Measurements from ENCODE around the gene SLC38A8. TPM values are rescaled to one million over a fixed set of nuclear protein-coding genes. Genes with fewer than 3 reads are reported as not detected.

SLC38A8 gene
- polyA plus RNA-seq, 2 of the 4 experiments (the other 2 are of a cell fraction) = not detected

DNA sequence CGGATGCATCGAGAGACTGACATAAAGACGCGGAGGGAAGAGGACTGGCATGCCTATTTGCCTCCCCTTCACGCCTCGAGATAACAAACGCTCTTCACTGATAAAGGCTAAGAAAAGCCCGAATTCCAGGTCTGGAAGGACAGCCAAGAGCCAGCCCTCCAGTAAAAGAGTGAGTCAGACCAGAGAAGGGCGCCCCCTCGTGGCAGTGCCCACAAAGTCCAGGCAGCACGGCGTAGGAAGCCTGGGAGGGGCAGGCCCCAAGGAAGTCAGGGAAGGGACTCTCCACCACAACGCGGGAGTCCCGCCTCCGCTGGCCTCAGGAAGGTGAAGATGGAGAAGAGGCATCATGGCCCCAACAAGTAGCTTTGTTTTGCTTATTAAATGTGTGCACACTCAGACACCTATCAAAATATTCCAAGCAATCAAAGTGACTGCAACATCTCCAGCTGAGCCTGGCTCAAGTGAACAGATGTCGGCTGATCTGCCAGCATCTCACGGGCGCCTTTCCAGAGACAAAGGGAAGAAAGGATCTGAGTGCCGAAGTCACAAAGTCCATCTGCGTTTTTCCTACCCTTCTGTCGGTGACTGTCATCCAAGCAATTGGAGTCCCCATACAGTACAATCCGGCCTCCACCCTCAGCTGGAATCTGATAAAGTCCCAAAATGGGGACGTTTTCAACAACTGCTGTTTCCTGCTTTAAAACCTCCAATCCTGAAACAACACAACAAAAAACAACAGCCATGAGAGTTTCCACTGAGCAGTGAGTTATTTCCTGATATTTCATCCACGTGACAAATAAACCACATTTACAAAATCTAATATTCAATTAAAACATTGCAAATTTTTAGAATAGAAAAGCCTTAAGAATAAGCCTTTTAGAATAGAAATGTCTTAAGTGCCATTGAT is 20.4 kb upstream of the SLC38A8 start:
- no peaks in the 10 kb centered on the region for H3K4me1 ChIP-seq
- DNase-seq (ENCODE audit: low read depth in 1 of 2, low spot score in 1 of 2) = peak; percentile 78 to 82
- H3K27ac ChIP-seq = no peak overlapping the region
- H3K9me3 ChIP-seq = no peaks in the 10 kb centered on the region
- POLR2A ChIA-PET = no interaction called here
- no peak overlapping the region for H3K4me3 ChIP-seq
- peak; percentile 90 to 99 for ATAC-seq
- CTCF ChIA-PET = interaction anchor here (0.5 to 19.9 kb wide), 25 partner anchors 9 to 300 kb away, joined by 3 to 414 read pairs (median 4); partner anchors contain the start of genes MBTPS1, OSGIN1 and TAF1C
- no peak overlapping the region for H3K4me2 ChIP-seq
- WGBS (ENCODE audit: missing lambda C conversion rate) = 54% methylated on average over 25 of the region's 25 CpGs
- TF ChIP-seq, protein P1, sequence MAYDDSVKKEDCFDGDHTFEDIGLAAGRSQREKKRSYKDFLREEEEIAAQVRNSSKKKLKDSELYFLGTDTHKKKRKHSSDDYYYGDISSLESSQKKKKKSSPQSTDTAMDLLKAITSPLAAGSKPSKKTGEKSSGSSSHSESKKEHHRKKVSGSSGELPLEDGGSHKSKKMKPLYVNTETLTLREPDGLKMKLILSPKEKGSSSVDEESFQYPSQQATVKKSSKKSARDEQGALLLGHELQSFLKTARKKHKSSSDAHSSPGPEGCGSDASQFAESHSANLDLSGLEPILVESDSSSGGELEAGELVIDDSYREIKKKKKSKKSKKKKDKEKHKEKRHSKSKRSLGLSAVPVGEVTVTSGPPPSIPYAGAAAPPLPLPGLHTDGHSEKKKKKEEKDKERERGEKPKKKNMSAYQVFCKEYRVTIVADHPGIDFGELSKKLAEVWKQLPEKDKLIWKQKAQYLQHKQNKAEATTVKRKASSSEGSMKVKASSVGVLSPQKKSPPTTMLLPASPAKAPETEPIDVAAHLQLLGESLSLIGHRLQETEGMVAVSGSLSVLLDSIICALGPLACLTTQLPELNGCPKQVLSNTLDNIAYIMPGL (CRISPR knock-in tag; IDR thresholded peaks at IDR 0.05; ENCODE audit: borderline replicate concordance) = no peak
- TF ChIP-seq HES2 (IDR thresholded peaks at IDR 0.05) (no peak), ZNF302 (CRISPR knock-in tag; IDR thresholded peaks at IDR 0.05) (no peak), RAD21 (conservative IDR thresholded peaks at IDR 0.05 in 1 of 2, IDR thresholded peaks at IDR 0.05 in 1 of 2) (peak; percentile 51 to 54; a peak in 4 of 5 replicates), RFX5 (IDR thresholded peaks at IDR 0.05) (no peak), CEBPB (IDR thresholded peaks at IDR 0.05) (no peak), ZC3H11A (IDR thresholded peaks at IDR 0.05) (no peak), RNF2 (IDR thresholded peaks at IDR 0.05; ENCODE audit: borderline replicate concordance, low read depth) (no peak), FOSL2 (IDR thresholded peaks at IDR 0.05) (peak; percentile 24; the same call in 1 of the 2 replicates), FOSL2 (CRISPR knock-in tag; IDR thresholded peaks at IDR 0.05) (peak; percentile 88), SMC3 (IDR thresholded peaks at IDR 0.05) (peak; percentile 68), HOXB5 (CRISPR knock-in tag; IDR thresholded peaks at IDR 0.05) (0 out of 2 replicates have a peak, but pooled peaks have one; percentile 43), POLR2AphosphoS2 (conservative IDR thresholded peaks at IDR 0.05; ENCODE audit: low read length) (no peak), EP300 (IDR thresholded peaks at IDR 0.05) (no peak), MAX (IDR thresholded peaks at IDR 0.05) (no peak), E2F6 (IDR thresholded peaks at IDR 0.05; ENCODE audit: borderline replicate concordance, low read depth) (no peak), PHF8 (IDR thresholded peaks at IDR 0.05; ENCODE audit: borderline replicate concordance, low read depth) (no peak), RARB (CRISPR knock-in tag; IDR thresholded peaks at IDR 0.05) (no peak)
- TF ChIP-seq, protein P2, sequence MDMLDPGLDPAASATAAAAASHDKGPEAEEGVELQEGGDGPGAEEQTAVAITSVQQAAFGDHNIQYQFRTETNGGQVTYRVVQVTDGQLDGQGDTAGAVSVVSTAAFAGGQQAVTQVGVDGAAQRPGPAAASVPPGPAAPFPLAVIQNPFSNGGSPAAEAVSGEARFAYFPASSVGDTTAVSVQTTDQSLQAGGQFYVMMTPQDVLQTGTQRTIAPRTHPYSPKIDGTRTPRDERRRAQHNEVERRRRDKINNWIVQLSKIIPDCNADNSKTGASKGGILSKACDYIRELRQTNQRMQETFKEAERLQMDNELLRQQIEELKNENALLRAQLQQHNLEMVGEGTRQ (IDR thresholded peaks at IDR 0.05) = no peak
- TF ChIP-seq, protein P3, sequence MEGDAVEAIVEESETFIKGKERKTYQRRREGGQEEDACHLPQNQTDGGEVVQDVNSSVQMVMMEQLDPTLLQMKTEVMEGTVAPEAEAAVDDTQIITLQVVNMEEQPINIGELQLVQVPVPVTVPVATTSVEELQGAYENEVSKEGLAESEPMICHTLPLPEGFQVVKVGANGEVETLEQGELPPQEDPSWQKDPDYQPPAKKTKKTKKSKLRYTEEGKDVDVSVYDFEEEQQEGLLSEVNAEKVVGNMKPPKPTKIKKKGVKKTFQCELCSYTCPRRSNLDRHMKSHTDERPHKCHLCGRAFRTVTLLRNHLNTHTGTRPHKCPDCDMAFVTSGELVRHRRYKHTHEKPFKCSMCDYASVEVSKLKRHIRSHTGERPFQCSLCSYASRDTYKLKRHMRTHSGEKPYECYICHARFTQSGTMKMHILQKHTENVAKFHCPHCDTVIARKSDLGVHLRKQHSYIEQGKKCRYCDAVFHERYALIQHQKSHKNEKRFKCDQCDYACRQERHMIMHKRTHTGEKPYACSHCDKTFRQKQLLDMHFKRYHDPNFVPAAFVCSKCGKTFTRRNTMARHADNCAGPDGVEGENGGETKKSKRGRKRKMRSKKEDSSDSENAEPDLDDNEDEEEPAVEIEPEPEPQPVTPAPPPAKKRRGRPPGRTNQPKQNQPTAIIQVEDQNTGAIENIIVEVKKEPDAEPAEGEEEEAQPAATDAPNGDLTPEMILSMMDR (IDR thresholded peaks at IDR 0.05) = peak; percentile 83
- TF ChIP-seq, protein P4, sequence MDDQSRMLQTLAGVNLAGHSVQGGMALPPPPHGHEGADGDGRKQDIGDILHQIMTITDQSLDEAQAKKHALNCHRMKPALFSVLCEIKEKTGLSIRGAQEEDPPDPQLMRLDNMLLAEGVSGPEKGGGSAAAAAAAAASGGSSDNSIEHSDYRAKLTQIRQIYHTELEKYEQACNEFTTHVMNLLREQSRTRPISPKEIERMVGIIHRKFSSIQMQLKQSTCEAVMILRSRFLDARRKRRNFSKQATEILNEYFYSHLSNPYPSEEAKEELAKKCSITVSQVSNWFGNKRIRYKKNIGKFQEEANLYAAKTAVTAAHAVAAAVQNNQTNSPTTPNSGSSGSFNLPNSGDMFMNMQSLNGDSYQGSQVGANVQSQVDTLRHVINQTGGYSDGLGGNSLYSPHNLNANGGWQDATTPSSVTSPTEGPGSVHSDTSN (IDR thresholded peaks at IDR 0.05) = no peak
- FAIRE-seq = no peak
